ENCODE results near the gene KRTAP4-9. TPM values are rescaled to one million over a fixed set of nuclear protein-coding genes. Genes with fewer than 3 reads are reported as not detected.
"Not testable (repeated sequence)": the region's sequence is repeated elsewhere in the genome, so short reads cannot be mapped to it uniquely, and the experiment has no call there.

The KRTAP4-9 gene
- total RNA-seq, 1 experiment from 2014 or later, result not detected

DNA sequence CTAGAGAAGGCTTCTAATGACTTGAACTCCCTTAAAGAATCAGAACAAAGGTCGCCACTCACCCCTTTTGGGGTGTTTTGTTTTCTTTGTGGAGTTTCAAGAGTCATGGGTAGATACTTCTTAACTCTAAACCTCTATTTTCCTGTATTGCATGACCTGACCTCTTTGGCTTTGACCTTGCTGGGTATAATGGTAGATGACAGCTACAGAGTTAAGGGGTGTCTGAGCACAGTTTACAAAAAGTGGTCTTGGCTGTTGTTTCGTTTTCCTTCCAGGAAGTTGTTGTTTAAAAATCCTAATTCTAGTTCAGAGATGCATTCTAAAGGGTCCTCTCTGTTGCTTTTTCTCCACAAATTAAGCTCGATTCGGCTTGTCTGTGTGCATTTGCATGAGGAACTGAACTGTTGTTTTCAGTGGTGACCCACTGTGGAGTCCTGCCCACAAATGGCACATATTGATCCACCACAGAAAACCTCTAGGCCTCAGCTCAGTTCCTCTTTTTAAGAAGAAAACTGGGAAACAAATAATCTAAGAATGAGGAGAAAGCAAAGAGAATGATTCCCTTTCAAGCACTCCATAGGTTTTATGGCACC lies 16.3 kb upstream of the KRTAP4-9 start:
- H3K4me1 ChIP-seq; H3K4me3 Mint-ChIP-seq (ENCODE audit: unreplicated experiment); H3K4me3 ChIP-seq (ENCODE audit: low read depth, low read length); H3K27me3 ChIP-seq (replicated peaks; ENCODE audit: control insufficient read depth, insufficient read depth, low read length); H3K36me3 Mint-ChIP-seq (ENCODE audit: insufficient read depth, unreplicated experiment); H3K36me3 ChIP-seq (ENCODE audit: control insufficient read depth, insufficient read depth, low read length); intact Hi-C loops (cut with micrococcal nuclease; ENCODE audit: unreplicated experiment); DNase-seq; H3K27ac Mint-ChIP-seq (ENCODE audit: unreplicated experiment); POLR2A ChIA-PET; BruUV-seq (replicated peaks); H3K4me1 Mint-ChIP-seq (ENCODE audit: low read depth, unreplicated experiment); H3K9me3 Mint-ChIP-seq (ENCODE audit: unreplicated experiment); H3K9me3 ChIP-seq; H3K27me3 Mint-ChIP-seq (ENCODE audit: insufficient read depth, unreplicated experiment); CTCF ChIA-PET: not testable (repeated sequence)

DNA sequence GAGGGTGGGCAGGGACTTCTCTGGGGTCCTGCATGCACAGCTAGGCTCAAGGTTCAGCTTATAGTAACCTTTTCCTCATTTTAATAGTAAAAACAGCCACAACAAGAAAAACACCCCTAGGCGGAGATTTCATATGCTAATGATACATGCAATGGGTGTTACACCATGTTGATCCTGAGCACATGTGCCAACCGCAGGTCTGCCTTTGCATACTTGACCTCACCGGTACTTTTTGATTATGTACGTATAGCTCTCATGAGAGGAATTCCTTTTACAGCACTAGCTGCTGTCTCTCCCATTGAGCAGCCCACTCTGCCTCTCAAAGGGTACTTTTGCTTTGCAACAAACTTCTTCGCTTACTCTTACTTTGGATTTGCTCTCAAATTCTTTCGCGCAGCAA lies 9.1 kb upstream of the KRTAP4-9 start:
- Mint-ChIP-seq H3K27me3 (ENCODE audit: insufficient read depth, unreplicated experiment) (no peaks in the 10 kb centered on the region), H3K4me3 (ENCODE audit: unreplicated experiment) (no peak overlapping the region), H3K9me3 (ENCODE audit: unreplicated experiment) (no peaks in the 10 kb centered on the region), H3K4me1 (ENCODE audit: low read depth, unreplicated experiment) (peaks cover 22% of the 10 kb centered on the region), H3K36me3 (ENCODE audit: insufficient read depth, unreplicated experiment) (no peaks in the 10 kb centered on the region), H3K27ac (ENCODE audit: unreplicated experiment) (no peak overlapping the region)
- Histone ChIP-seq H3K27me3 (replicated peaks; ENCODE audit: control insufficient read depth, insufficient read depth, low read length) (no peaks in the 10 kb centered on the region), H3K4me1 (peaks cover 10% of the 10 kb centered on the region; the same call in 1 of the 2 replicates), H3K36me3 (ENCODE audit: control insufficient read depth, insufficient read depth, low read length) (no peaks in the 10 kb centered on the region), H3K9me3 (peaks cover 4% of the 10 kb centered on the region; the same call in 1 of the 2 replicates), H3K4me3 (ENCODE audit: low read depth, low read length) (no peak overlapping the region)
- CTCF ChIA-PET, result no interaction called here
- no TSS peak for BruUV-seq (replicated peaks)
- intact Hi-C loops (cut with micrococcal nuclease; ENCODE audit: unreplicated experiment), result no loop called here
- POLR2A ChIA-PET, result no interaction called here
- TF ChIP-seq, protein P1, sequence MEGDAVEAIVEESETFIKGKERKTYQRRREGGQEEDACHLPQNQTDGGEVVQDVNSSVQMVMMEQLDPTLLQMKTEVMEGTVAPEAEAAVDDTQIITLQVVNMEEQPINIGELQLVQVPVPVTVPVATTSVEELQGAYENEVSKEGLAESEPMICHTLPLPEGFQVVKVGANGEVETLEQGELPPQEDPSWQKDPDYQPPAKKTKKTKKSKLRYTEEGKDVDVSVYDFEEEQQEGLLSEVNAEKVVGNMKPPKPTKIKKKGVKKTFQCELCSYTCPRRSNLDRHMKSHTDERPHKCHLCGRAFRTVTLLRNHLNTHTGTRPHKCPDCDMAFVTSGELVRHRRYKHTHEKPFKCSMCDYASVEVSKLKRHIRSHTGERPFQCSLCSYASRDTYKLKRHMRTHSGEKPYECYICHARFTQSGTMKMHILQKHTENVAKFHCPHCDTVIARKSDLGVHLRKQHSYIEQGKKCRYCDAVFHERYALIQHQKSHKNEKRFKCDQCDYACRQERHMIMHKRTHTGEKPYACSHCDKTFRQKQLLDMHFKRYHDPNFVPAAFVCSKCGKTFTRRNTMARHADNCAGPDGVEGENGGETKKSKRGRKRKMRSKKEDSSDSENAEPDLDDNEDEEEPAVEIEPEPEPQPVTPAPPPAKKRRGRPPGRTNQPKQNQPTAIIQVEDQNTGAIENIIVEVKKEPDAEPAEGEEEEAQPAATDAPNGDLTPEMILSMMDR (IDR thresholded peaks at IDR 0.05; ENCODE audit: insufficient read depth in 1 of 2, low read depth in 1 of 2, low read length in 1 of 2, severe bottlenecking in 1 of 2, unreplicated experiment in 1 of 2), result no peak
- no peak for DNase-seq

DNA sequence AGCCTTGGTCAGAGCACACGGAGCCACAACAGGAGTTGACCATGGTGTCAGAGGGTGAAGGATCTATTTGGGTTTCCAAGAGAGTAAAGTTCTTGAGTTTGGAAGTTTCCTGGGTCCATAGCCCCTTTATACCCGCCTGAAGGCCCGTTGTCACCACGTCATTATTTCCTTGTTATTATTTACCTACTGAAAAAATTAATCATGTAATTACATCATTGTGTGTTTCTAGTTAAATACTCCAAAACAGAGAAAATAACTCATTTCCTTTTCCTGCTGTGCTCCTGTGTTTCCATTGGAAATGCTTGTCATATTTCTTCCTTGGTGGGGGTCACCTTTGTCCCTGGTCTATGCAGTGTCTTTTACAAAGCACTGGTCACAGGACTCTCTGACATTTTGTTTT lies 7.1 kb upstream of the KRTAP4-9 start, which contains the start of gene KRTAP4-8:
Gene KRTAP4-8 (minus strand): TSS at position 101 of the 400 bp plus-strand sequence. CDS start 58 bp downstream, at position 43.
- no peaks in the 10 kb centered on the region for H3K36me3 Mint-ChIP-seq (ENCODE audit: insufficient read depth, unreplicated experiment)
- peaks cover 22% of the 10 kb centered on the region for H3K4me1 Mint-ChIP-seq (ENCODE audit: low read depth, unreplicated experiment)
- ChIA-PET POLR2A (interaction anchor here (0.6 kb wide), 1 partner anchor 196 kb away, joined by 3 read pairs; no protein-coding TSS in a partner anchor), CTCF (no interaction called here)
- intact Hi-C loops (cut with micrococcal nuclease; ENCODE audit: unreplicated experiment), result no loop called here
- H3K27ac Mint-ChIP-seq (ENCODE audit: unreplicated experiment), result peak within 1 kb of the TSS; percentile 52
- no peak within 1 kb of the TSS for H3K4me3 Mint-ChIP-seq (ENCODE audit: unreplicated experiment)
- H3K9me3 Mint-ChIP-seq (ENCODE audit: unreplicated experiment), result no peaks in the 10 kb centered on the region
- BruUV-seq (replicated peaks), result no TSS peak
- Histone ChIP-seq H3K4me3 (ENCODE audit: low read depth, low read length) (no peak within 1 kb of the TSS), H3K36me3 (ENCODE audit: control insufficient read depth, insufficient read depth, low read length) (no peaks in the 10 kb centered on the region), H3K4me1 (peaks cover 10% of the 10 kb centered on the region; the same call in 1 of the 2 replicates), H3K9me3 (no peaks in the 10 kb centered on the region), H3K27me3 (replicated peaks; ENCODE audit: control insufficient read depth, insufficient read depth, low read length) (no peaks in the 10 kb centered on the region)
- no peak for DNase-seq
- TF ChIP-seq, protein P1 (IDR thresholded peaks at IDR 0.05; ENCODE audit: insufficient read depth in 1 of 2, low read depth in 1 of 2, low read length in 1 of 2, severe bottlenecking in 1 of 2, unreplicated experiment in 1 of 2), result no peak
- H3K27me3 Mint-ChIP-seq (ENCODE audit: insufficient read depth, unreplicated experiment), result no peaks in the 10 kb centered on the region
